Umbilical cord (tissue), 2 donors: Measurements from ENCODE around the gene ITPRID1. TPM values are rescaled to one million over a fixed set of nuclear protein-coding genes. Genes with fewer than 3 reads are reported as not detected.
A peak's percentile ranks its signal among the peaks of the same experiment; 100 is the strongest.
"Not testable (repeated sequence)": the region's sequence is repeated elsewhere in the genome, so short reads cannot be mapped to it uniquely, and the experiment has no call there.

ENCODE experiments used
- DNase-seq: peaks from one replicate; pipeline ENCODE4 v3.0.0-alpha.2; 2015; ENCODE audit warnings: low spot score
- total RNA-seq: library from RNA; depleted of rRNA; stranded (reverse); fragments of >200 nt; gene quantifications from one replicate; pipeline ENCODE4 v1.2.3, GENCODE V29; 2014; ENCODE audit warnings: low replicate concordance; ENCODE audit not compliant: insufficient read depth

Gene ITPRID1
- total RNA-seq, 1 donor from 2014 or later, result 25.0 TPM

- DNase-seq, result no peak
Observed at GRCh38 chr7:31516680-31517502, 3.0 kb downstream of the ITPRID1 start.

GRCh38 chr7:31517513-31517912 is 3.6 kb downstream of the ITPRID1 start:
- no peak for DNase-seq

GRCh38 chr7:31518766-31519165 is 4.9 kb downstream of the ITPRID1 start:
- no peak for DNase-seq

- no peak for DNase-seq
Observed at GRCh38 chr7:31521336-31522010, 7.6 kb downstream of the ITPRID1 start.

- DNase-seq, result no peak
Observed at GRCh38 chr7:31526864-31527263, 13.0 kb downstream of the ITPRID1 start.

GRCh38 chr7:31529103-31529502 is 15.2 kb downstream of the ITPRID1 start:
- no peak for DNase-seq

- not testable (repeated sequence) for DNase-seq
Observed at GRCh38 chr7:31540651-31541185, 26.8 kb downstream of the ITPRID1 start.

- DNase-seq, result no peak
Observed at GRCh38 chr7:31545549-31545948, 31.7 kb downstream of the ITPRID1 start.

- peak; percentile 40 for DNase-seq
Observed at GRCh38 chr7:31549611-31550010, 35.7 kb downstream of the ITPRID1 start.

GRCh38 chr7:31550432-31550831 is 36.5 kb downstream of the ITPRID1 start:
- no peak for DNase-seq

- no peak for DNase-seq
Observed at GRCh38 chr7:31553661-31554081, 39.8 kb downstream of the ITPRID1 start.

- no peak for DNase-seq
Observed at GRCh38 chr7:31562002-31562401, 48.1 kb downstream of the ITPRID1 start.

- DNase-seq, result no peak
Observed at GRCh38 chr7:31563522-31563921, 49.6 kb downstream of the ITPRID1 start.

GRCh38 chr7:31563951-31564350 is 50.1 kb downstream of the ITPRID1 start:
- no peak for DNase-seq

- no peak for DNase-seq
Observed at GRCh38 chr7:31564661-31565060, 50.8 kb downstream of the ITPRID1 start.

- no peak for DNase-seq
Observed at GRCh38 chr7:31569528-31569927, 55.6 kb downstream of the ITPRID1 start.

- no peak for DNase-seq
Observed at GRCh38 chr7:31583526-31583925, 69.6 kb downstream of the ITPRID1 start.

GRCh38 chr7:31583942-31584341 is 70.1 kb downstream of the ITPRID1 start:
- no peak for DNase-seq

- DNase-seq, result no peak
Observed at GRCh38 chr7:31595390-31595789, 81.5 kb downstream of the ITPRID1 start.

- DNase-seq, result no peak
Observed at GRCh38 chr7:31602041-31602625, 88.2 kb downstream of the ITPRID1 start.

GRCh38 chr7:31603046-31603445 is 89.2 kb downstream of the ITPRID1 start:
- no peak for DNase-seq

- DNase-seq, result no peak
Observed at GRCh38 chr7:31613604-31614003, 99.7 kb downstream of the ITPRID1 start.
